Superior temporal gyrus (tissue), 1 donor: ENCODE data around the gene TLK1.

ENCODE experiments used
- DNase-seq: peaks from one replicate; pipeline ENCODE4 v3.0.0-alpha.2; 2016; ENCODE audit errors: extremely low spot score

The TLK1 gene

DNA sequence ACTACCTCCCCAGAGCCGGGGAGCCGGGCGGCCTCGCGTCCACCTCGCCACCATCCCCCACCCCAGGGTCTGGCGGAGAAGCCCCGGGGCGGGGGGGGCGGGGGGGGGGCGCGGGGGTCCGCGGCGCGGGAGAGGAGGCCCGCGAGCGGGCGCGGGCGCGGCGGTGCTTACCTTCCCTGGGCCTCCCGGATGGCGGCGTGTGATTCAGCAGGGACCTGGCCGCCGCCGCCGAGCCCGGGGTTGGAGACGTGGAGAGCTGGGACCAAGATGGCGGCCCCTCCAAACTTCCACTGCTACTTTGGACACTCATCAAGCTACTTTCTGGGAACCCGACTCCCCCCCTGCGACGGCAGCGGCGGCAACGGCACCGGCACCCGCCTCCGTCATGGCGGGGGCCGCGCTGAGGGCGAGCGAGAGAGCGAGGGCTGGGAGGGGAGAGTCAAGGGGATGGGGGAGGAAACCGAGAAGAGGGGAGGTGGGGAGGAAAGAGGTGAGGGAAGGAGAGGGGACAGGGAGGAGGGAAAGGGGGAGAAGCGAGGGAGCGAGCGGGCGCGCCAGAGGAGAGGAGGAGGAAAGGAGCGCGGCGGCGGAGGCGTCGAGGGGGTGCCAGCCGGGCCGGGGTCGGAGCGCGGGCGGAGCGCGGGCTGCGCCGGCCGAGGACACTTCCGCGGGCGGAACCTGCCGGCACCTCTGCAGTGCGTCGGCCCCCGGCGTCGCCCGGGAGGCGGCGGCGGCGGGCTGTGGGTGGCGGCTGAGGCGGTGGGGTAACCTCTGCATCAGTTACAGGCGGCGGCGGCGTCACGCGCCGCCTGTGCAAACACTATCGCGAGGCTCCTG is at the start of gene TLK1:
Gene TLK1, minus strand, starts transcription at position 775 of the 837 bp plus-strand sequence. Its CDS starts 465 bp downstream, at position 310.
- DNase-seq, result no peak

DNA sequence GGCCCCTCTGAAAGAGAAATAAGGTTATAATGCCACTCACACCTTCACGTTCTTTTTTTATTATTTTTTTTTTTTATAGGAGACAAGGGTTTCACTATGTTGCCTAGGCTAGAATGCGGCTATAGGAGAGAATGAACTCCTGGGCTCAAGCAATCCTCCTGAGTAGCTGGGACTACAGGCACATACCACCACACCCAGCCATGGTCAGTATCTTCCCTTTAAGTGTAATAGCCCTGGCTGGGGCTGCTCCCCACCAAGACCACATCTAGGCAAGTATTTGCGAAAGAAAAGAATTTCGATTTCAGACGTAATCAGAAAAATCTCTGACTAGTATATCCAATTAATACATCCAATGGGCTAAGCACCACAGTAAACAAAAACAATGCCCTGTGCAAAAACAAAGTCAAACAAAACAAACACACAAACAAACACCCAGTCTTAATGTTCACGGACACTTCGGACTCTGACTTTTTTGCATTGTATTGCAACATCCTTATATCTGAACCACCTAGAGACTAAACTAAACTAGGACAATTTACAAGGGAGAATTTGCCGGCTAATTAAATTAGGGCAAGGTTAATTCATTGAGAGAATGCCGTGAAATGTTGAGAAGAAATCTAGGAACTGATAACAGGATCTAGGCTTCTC is 49.6 kb upstream of the TLK1 start:
- no peak for DNase-seq

DNA sequence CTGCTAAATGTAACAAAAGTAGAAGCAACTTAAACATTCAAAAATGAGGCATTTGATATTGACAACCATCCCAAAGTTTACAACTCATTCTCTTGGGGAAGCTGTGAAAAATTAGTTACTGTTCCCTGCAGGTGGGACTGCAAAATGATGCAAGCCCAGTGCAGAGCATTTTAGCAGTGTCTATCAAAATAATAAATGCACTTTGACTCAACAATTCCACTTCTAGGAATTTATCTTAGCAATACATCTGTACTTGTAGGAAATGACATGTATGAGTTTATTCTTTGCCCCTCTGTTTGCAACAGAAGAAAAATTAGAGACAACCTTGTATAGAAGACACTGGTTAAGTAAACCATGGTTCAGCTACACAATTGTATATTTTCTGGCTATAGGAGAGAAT is 48.0 kb upstream of the TLK1 start:
- DNase-seq, result no peak

- no peak for DNase-seq
These were observed 45.9 kb upstream of the TLK1 start for GRCh38 chr2:171206422-171207115.

- no peak for DNase-seq
These were observed 44.9 kb upstream of the TLK1 start for GRCh38 chr2:171205551-171205950.

- no peak for DNase-seq
These were observed 41.1 kb upstream of the TLK1 start for GRCh38 chr2:171201767-171202166.

DNA sequence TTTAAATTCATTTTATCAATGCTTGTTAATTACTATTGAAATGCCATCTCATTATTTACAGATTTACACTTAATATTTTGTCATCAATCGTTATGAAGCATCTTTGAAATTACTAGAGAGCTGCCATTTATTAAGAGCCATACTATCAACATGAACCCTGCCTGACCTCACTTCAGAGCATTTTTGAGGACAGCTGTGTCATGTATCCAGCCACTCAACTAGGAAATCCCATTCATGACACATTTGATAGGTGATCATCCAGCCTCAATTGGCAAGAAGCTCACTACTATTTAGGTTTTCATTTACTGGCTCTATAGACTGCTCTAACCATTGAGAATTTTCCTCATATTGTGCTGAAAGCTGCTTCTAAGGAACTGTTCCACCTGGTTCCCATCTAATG is 40.6 kb upstream of the TLK1 start:
- no peak for DNase-seq

DNA sequence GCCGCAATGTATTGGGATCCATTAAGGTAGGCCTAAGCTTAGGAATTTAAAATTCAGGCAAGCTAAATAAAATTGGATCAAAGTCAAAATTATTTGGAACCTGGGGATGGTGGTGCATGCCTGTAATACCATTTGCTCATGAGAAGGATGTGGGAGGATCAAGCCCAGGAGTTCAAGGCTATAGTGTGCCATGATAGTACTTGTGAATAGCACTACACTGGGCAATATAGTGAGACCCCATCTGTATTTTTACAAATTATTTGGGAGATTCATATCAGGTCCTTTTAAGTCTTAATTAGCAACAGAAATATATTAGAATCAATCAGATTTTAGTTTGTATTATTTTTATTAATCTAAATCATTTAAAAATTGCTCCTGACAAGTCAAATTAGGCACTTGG is 39.8 kb upstream of the TLK1 start:
- DNase-seq, result no peak

DNA sequence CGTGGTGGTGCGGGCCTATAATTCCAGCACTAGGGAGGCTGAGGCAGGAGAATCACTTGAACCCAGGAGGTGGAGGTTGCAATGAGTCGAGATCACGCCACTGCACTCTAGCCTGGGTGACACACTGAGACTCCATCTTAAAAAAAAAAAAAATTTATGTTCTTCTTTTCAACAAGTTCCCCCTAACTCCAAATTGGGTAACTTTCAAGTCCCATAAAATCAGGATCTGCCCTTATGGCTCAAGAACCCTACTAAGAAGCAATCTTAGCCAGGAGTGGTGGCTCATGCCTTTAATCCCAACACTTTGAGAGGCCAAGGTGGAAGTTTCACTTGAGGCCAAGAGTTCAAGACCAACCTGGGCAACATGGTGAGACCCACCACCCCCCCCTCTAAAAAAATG is 30.3 kb upstream of the TLK1 start:
- DNase-seq, result no peak

- DNase-seq, result no peak
These were observed 27.1 kb upstream of the TLK1 start for GRCh38 chr2:171187819-171188218.

GRCh38 chr2:171187177-171187576 is 26.5 kb upstream of the TLK1 start:
- no peak for DNase-seq

DNA sequence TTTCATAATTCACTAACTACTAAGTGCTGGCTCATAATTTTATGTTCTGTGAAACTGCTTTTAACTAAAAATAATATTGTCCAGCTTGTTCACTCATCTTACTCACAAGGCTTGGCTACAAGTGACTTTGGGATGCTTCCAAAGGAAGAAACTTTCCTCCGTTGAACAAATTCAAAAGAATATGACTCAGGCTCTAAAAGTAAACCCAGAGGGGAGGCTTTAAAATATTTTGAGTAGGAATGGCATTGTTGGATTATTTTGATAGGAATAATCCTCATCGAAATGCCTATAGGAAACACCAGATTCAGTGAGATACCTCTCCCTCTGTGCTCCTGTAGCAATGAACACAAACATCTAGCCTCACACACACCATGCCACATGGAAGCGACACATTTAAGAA is 25.2 kb upstream of the TLK1 start:
- DNase-seq, result peak; percentile 59

- peak; percentile 19 for DNase-seq
These were observed 24.6 kb upstream of the TLK1 start for GRCh38 chr2:171185165-171185818.

DNA sequence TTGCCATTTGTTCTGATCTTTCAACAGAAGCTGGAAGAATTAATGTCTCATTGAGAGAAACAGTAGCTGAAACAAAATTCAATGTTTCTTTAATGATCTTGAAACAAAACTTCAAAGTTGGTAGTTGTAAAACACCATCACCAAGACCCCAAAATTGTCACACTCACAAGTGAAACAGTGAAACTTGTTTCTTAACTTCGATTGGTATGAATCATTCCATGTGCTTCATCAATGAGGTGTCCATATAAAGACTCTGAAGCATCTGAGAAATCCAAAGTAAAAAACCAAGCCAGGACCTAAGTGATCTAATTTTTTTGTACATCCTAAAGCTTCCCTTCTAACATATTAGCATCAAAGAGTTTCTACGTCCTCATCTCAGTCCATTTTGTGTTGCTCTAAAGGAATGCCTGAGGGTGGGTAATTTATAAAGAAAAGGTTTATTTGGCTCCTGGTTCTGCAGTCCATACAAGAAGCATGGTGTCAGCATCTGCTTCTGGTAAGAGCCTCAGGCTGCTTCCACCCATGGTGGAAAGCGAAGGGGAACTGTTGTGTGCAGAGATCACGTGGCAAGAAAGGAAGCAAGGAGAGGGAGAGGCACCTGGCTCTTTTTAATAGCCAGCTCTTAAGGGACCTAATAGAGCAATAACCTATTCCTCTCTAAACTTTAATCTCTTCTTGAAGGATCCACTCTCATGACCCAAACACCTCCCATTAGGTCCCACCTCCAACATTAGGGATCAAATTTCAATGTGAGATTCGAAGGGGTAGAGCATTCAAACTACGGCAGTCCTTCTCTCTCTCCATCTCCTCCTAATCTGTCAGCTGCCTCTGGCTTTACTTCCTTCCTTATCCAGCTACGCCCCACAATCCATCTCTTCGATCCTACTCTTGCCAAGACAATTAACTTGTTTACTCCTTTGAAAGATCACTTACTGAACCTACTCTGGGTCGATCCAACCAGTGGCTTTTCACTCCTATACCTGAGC is 20.7 kb upstream of the TLK1 start:
- DNase-seq, result no peak

GRCh38 chr2:171180229-171180930 is 19.7 kb upstream of the TLK1 start:
- no peak for DNase-seq

GRCh38 chr2:171178993-171179392 is 18.3 kb upstream of the TLK1 start:
- no peak for DNase-seq

DNA sequence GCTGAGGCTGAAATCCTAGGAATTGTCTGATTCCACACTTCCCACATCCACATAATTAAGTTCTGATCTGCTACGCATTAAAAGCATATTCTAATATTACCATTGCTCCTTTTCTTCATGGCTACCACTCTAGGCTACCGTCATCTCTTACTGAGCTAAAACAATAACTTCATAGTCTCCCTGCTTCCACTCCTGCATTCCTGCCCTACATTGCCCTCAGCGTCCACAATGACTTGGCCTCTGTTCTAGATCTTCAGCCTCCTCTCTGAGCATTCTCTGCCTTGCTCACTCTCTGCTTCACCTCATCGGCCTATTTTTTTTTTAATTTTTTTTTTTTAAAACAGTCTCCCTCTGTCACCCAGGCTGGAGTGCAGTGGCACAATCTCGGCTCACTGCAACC is 15.8 kb upstream of the TLK1 start:
- DNase-seq, result no peak

DNA sequence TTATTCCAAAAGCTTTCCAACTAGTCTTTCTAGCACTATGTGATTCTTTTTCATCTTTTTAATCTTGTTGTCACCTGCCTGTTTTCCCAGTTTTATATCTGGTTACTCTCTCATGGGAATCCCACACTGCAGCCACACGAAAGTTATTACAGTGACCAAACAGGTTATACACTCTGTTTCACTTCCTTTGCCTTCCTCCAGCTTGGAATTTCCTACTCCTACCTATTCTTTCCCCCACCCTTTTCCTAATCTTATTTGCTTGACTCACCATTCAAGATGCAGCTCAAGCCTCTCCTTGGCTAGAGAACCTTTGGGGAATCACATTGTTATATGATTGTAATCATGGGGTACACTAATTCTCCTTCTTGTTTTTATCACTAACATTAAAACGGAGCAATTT is 13.4 kb upstream of the TLK1 start:
- no peak for DNase-seq

GRCh38 chr2:171173087-171173486 is 12.4 kb upstream of the TLK1 start:
- DNase-seq, result no peak

- no peak for DNase-seq
These were observed 11.1 kb upstream of the TLK1 start for GRCh38 chr2:171171808-171172207.
